H9 (cell line): ENCODE measurements around the gene VAV2. TPM values are rescaled to one million over a fixed set of nuclear protein-coding genes. Genes with fewer than 3 reads are reported as not detected.

Experiments used
- DNase-seq: peaks from one replicate; pipeline ENCODE4 v3.0.0-alpha.2; 2017
- H2AFZ ChIP-seq: one replicate; pipeline ENCODE4 v1.6.1; 2013; ENCODE audit warnings: mild to moderate bottlenecking, low read length, control low read depth, moderate library complexity
- H2AK5ac ChIP-seq: 2 replicates; pipeline ENCODE4 v1.6.1; 2013; ENCODE audit warnings: low read length, control low read depth, mixed read lengths; ENCODE audit not compliant: insufficient read length
- H2BK120ac ChIP-seq: one replicate; pipeline ENCODE4 v1.6.1; 2013; ENCODE audit warnings: low read depth, mild to moderate bottlenecking, low read length, control low read depth, inconsistent platforms; ENCODE audit not compliant: poor library complexity, severe bottlenecking
- H2BK12ac ChIP-seq: 2 replicates; pipeline ENCODE4 v1.6.1; 2013; ENCODE audit warnings: low read length, control low read depth, mixed read lengths, low read depth; ENCODE audit not compliant: insufficient read length
- H2BK15ac ChIP-seq: 2 replicates; pipeline ENCODE4 v1.6.1; 2013; ENCODE audit warnings: low read depth, low read length, control low read depth
- H2BK20ac ChIP-seq: one replicate; pipeline ENCODE4 v1.6.1; 2013; ENCODE audit warnings: low read depth, mild to moderate bottlenecking, low read length, control low read depth, inconsistent platforms; ENCODE audit not compliant: poor library complexity, severe bottlenecking
- H2BK5ac ChIP-seq: 2 replicates; pipeline ENCODE4 v1.6.1; 2013; ENCODE audit warnings: low read length, control low read depth, mixed read lengths; ENCODE audit not compliant: insufficient read length
- H3K14ac ChIP-seq: 2 replicates; pipeline ENCODE4 v1.6.1; 2013; ENCODE audit warnings: low read length, control low read depth; ENCODE audit not compliant: insufficient read depth
- H3K18ac ChIP-seq: 2 replicates; pipeline ENCODE4 v1.6.1; 2013; ENCODE audit warnings: low read depth, mild to moderate bottlenecking, mixed read lengths, low read length, control low read depth; ENCODE audit not compliant: insufficient read length
- H3K23ac ChIP-seq: 2 replicates; pipeline ENCODE4 v1.6.1; 2013; ENCODE audit warnings: low read length, control low read depth, mixed read lengths, low read depth; ENCODE audit not compliant: insufficient read length
- H3K23me2 ChIP-seq: 2 replicates; pipeline ENCODE4 v1.6.1; 2013; ENCODE audit warnings: low read depth, mild to moderate bottlenecking, mixed read lengths, low read length, control low read depth; ENCODE audit not compliant: insufficient read length, poor library complexity, severe bottlenecking
- H3K27ac ChIP-seq: 2 replicates; pipeline ENCODE4 v1.5.1; 2013; ENCODE audit warnings: low read length, control low read depth, mixed read lengths, low read depth; ENCODE audit not compliant: insufficient read length
- H3K27me3 ChIP-seq: 2 replicates; pipeline ENCODE4 v1.6.1; 2013; ENCODE audit warnings: low read length, control low read depth, inconsistent platforms; ENCODE audit not compliant: insufficient read depth
- H3K4ac ChIP-seq: 2 replicates; pipeline ENCODE4 v1.6.1; 2013; ENCODE audit warnings: low read depth, mild to moderate bottlenecking, control low read depth, inconsistent platforms, low read length, moderate library complexity
- H3K4me1 ChIP-seq: 2 replicates; pipeline ENCODE4 v1.6.1; 2013; ENCODE audit warnings: low read length, control low read depth, inconsistent platforms; ENCODE audit not compliant: insufficient read depth
- H3K4me2 ChIP-seq: 2 replicates; pipeline ENCODE4 v1.6.1; 2013; ENCODE audit warnings: low read length, control low read depth, mixed read lengths; ENCODE audit not compliant: insufficient read length, insufficient read depth
- H3K56ac ChIP-seq: 2 replicates; pipeline ENCODE4 v1.6.1; 2013; ENCODE audit warnings: low read depth, mild to moderate bottlenecking, mixed read lengths, low read length, control low read depth; ENCODE audit not compliant: insufficient read length
- H3K79me1 ChIP-seq: 2 replicates; pipeline ENCODE4 v1.6.1; 2013; ENCODE audit warnings: low read depth, mild to moderate bottlenecking, moderate library complexity, low read length, control low read depth, inconsistent platforms; ENCODE audit not compliant: insufficient read depth, poor library complexity, severe bottlenecking
- H3K79me2 ChIP-seq: 2 replicates; pipeline ENCODE4 v1.6.1; 2013; ENCODE audit warnings: low read length, control low read depth, inconsistent platforms; ENCODE audit not compliant: insufficient read depth
- H3K9ac ChIP-seq: 2 replicates; pipeline ENCODE4 v1.6.1; 2013; ENCODE audit warnings: low read length, control low read depth, mixed read lengths; ENCODE audit not compliant: insufficient read length; ENCODE audit errors: extremely low read depth
- H3K9me3 ChIP-seq: one replicate; pipeline ENCODE4 v1.6.1; 2013; ENCODE audit warnings: low read depth, low read length, inconsistent platforms; ENCODE audit not compliant: control insufficient read depth
- H3T11ph ChIP-seq: one replicate; pipeline ENCODE4 v1.6.1; 2013; ENCODE audit warnings: mild to moderate bottlenecking, low read length, control low read depth, inconsistent platforms
- H4K20me1 ChIP-seq: one replicate; pipeline ENCODE4 v1.6.1; 2013; ENCODE audit not compliant: control insufficient read depth, insufficient read length, insufficient read depth
- H4K5ac ChIP-seq: 2 replicates; pipeline ENCODE4 v1.6.1; 2013; ENCODE audit warnings: low read depth, mild to moderate bottlenecking, mixed read lengths, low read length, control low read depth; ENCODE audit not compliant: insufficient read length
- H4K8ac ChIP-seq: replicated peaks from 2 replicates; pipeline ENCODE4 v1.6.1; 2013; ENCODE audit warnings: low read length, control low read depth, mixed read lengths, low read depth; ENCODE audit not compliant: insufficient read length
- H4K91ac ChIP-seq: 2 replicates; pipeline ENCODE4 v1.6.1; 2013; ENCODE audit warnings: low read depth, mild to moderate bottlenecking, moderate library complexity, mixed read lengths, low read length, control low read depth; ENCODE audit not compliant: insufficient read length
- H3K27ac Mint-ChIP-seq, 3 experiments: 2 replicates in 2 of 3; 3 replicates in 1 of 3; pipeline ENCODE4 v1.8.0; 2020 to 2021; ENCODE audit warnings: mixed read lengths in 3 of 3, mild to moderate bottlenecking in 1 of 3, moderate library complexity in 1 of 3
- H3K27me3 Mint-ChIP-seq: 2 replicates; pipeline ENCODE4 v1.8.0; 2021; ENCODE audit warnings: low read depth, mild to moderate bottlenecking, moderate library complexity, mixed read lengths
- H3K36me3 Mint-ChIP-seq, 3 experiments: 2 replicates in 2 of 3; 3 replicates in 1 of 3; pipeline ENCODE4 v1.8.0; 2020 to 2021; ENCODE audit warnings: low read depth in 3 of 3, mixed read lengths in 3 of 3; ENCODE audit not compliant: insufficient read depth in 1 of 3
- H3K4me1 Mint-ChIP-seq, 2 experiments: 2 replicates each; pipeline ENCODE4 v1.8.0; 2020; ENCODE audit warnings: mixed read lengths in 2 of 2
- H3K4me3 Mint-ChIP-seq, 2 experiments: 2 replicates in 1 of 2; 3 replicates in 1 of 2; pipeline ENCODE4 v1.8.0; 2020 to 2021; ENCODE audit warnings: mild to moderate bottlenecking in 2 of 2, mixed read lengths in 2 of 2, moderate library complexity in 1 of 2
- H3K9me3 Mint-ChIP-seq, 2 experiments: 2 replicates in 1 of 2; 3 replicates in 1 of 2; pipeline ENCODE4 v1.8.0; 2020; ENCODE audit warnings: mild to moderate bottlenecking in 2 of 2, mixed read lengths in 2 of 2, moderate library complexity in 1 of 2
- CTCF ChIP-seq: fragments of 200-600 bp; sonication (generic); conservative IDR thresholded peaks from 3 replicates; pipeline ENCODE4 v1.8.0; 2021; ENCODE audit warnings: antibody characterized with exemption, mild to moderate bottlenecking
- WGBS: extraction: QIAGEN DNeasy Blood & Tissue Kit; methylation state at CpG from one replicate; pipeline ENCODE4 v1.1.7; 2013; ENCODE audit warnings: missing lambda C conversion rate, low lambda C conversion rate, mixed read lengths; ENCODE audit not compliant: insufficient read length; ENCODE audit errors: extremely low coverage; 5-methylcytosine and 5-hydroxymethylcytosine counted together
- total RNA-seq: library from RNA; stranded (reverse); gene quantifications from 2 replicates; pipeline ENCODE4 v1.2.1, GENCODE V29; 2021

VAV2 gene
- total RNA-seq, 1 experiment from 2014 or later: 58.7 TPM

GRCh38 chr9:133852431-133852830, 139.7 kb downstream of the VAV2 start:
- Histone ChIP-seq H3K4me2 (no peak overlapping the region), H3K9me3 (no peaks in the 10 kb centered on the region), H4K20me1 (no peaks in the 10 kb centered on the region), H3K56ac (no peak overlapping the region), H3K4ac (no peak overlapping the region), H3T11ph (no peak overlapping the region), H3K18ac (no peak overlapping the region), H2BK15ac (no peak overlapping the region), H3K27ac (no peak overlapping the region), H3K27me3 (no peaks in the 10 kb centered on the region), H3K4me1 (no peaks in the 10 kb centered on the region), H4K91ac (no peak overlapping the region), H3K23ac (no peak overlapping the region), H2BK120ac (no peak overlapping the region), H2BK12ac (no peak overlapping the region), H2BK20ac (no peak overlapping the region), H4K5ac (no peak overlapping the region), H3K23me2 (no peaks in the 10 kb centered on the region), H2AFZ (no peak overlapping the region), H3K14ac (no peak overlapping the region), H4K8ac (no peak overlapping the region), H3K79me1 (no peaks in the 10 kb centered on the region), H2BK5ac (no peak overlapping the region), H3K9ac (no peak overlapping the region), H3K79me2 (no peaks in the 10 kb centered on the region), H2AK5ac (no peak overlapping the region)
- no CpG with 5 or more reads among the region's 6 CpGs for WGBS
- H3K4me3 Mint-ChIP-seq: no peak overlapping the region
- no peaks in the 10 kb centered on the region; the same call in 1 of the 2 replicates for H3K27me3 Mint-ChIP-seq
- H3K36me3 Mint-ChIP-seq: peaks cover 5 to 21% (median 14%) of the 10 kb centered on the region in 3 experiments; a peak in 6 of 7 replicates
- no peak overlapping the region; a peak in 1 of 7 replicates for H3K27ac Mint-ChIP-seq
- TF ChIP-seq CTCF: no peak
- no peak for DNase-seq
- peaks cover 13 to 16% of the 10 kb centered on the region in 2 experiments for H3K4me1 Mint-ChIP-seq
- H3K9me3 Mint-ChIP-seq: peaks cover 0 to 2% of the 10 kb centered on the region in 2 experiments; a peak in 1 of 5 replicates
